HepG2 (cell line): ENCODE results near the gene CEBPG. TPM values are rescaled to one million over a fixed set of nuclear protein-coding genes. Genes with fewer than 3 reads are reported as not detected.

Experiments used
- ETV5 ChIP-seq: IDR thresholded peaks from 2 replicates; pipeline ENCODE4 v1.6.1; 2018; ENCODE audit warnings: missing biosample characterization, missing genetic modification reagents, inconsistent platforms, borderline replicate concordance
- MAF1 ChIP-seq: sonication (generic); formaldehyde crosslinking; IDR thresholded peaks from 2 replicates; pipeline ENCODE4 v1.5.0; 2020; ENCODE audit warnings: missing genetic modification reagents, borderline replicate concordance
- MZF1 ChIP-seq: sonication (generic); formaldehyde crosslinking; IDR thresholded peaks from 2 replicates; pipeline ENCODE4 v1.8.1; 2023; ENCODE audit warnings: mild to moderate bottlenecking, missing genetic modification reagents, borderline replicate concordance
- NBN ChIP-seq: fragments of 450-650 bp; conservative IDR thresholded peaks from 2 replicates; pipeline ENCODE4 v1.6.1; 2017
- TGIF2 ChIP-seq: IDR thresholded peaks from 2 replicates; pipeline ENCODE4 v1.6.1; 2016; ENCODE audit warnings: control low read depth, missing compliant biosample characterization
- THAP9 ChIP-seq: sonication (generic); formaldehyde crosslinking; IDR thresholded peaks from 2 replicates; pipeline ENCODE4; 2020; ENCODE audit warnings: missing genetic modification reagents, mild to moderate bottlenecking, borderline replicate concordance
- TMF1 ChIP-seq: sonication (generic); formaldehyde crosslinking; IDR thresholded peaks from 2 replicates; pipeline ENCODE4 v1.8.1; 2022; ENCODE audit warnings: low read depth, missing genetic modification reagents
- ZBTB34 ChIP-seq: sonication (generic); formaldehyde crosslinking; IDR thresholded peaks from 2 replicates; pipeline ENCODE4 v1.8.0; 2022; ENCODE audit warnings: mild to moderate bottlenecking, missing genetic modification reagents
- ZNF598 ChIP-seq: sonication (generic); formaldehyde crosslinking; IDR thresholded peaks from 2 replicates; pipeline ENCODE4 v1.5.1; 2020; ENCODE audit warnings: mild to moderate bottlenecking, missing genetic modification reagents, borderline replicate concordance
- ZNF724P ChIP-seq: sonication (generic); formaldehyde crosslinking; IDR thresholded peaks from 2 replicates; pipeline ENCODE4 v1.8.0; 2022; ENCODE audit warnings: missing genetic modification reagents, borderline replicate concordance
- ZSCAN9 ChIP-seq: IDR thresholded peaks from 2 replicates; pipeline ENCODE4 v1.6.1; 2016; ENCODE audit warnings: borderline replicate concordance
- polyA plus RNA-seq, 8 experiments: library from polyadenylated mRNA; depleted of rRNA in 3 of 8; stranded (reverse) in 7 of 8; unstranded in 1 of 8; fragments of >200 nt; fragmentation: Illumina TruSeq in 4 of 8; extraction: Trizol in 4 of 8; gene quantifications; 2 replicates each; pipeline versions ENCODE4 v1.2.1 to v1.2.3, GENCODE V29; 2011 to 2016; ENCODE audit warnings: low read depth in 4 of 8, missing spikeins in 1 of 8, mixed read lengths in 1 of 8; ENCODE audit not compliant: insufficient read depth in 1 of 8
- total RNA-seq, 5 experiments: library from RNA; depleted of rRNA; stranded (reverse); fragments of >200 nt; fragmentation: Illumina TruSeq; extraction: Trizol; gene quantifications; 2 replicates each; pipeline ENCODE4 v1.2.3, GENCODE V29; 2016; ENCODE audit warnings: low read depth in 1 of 5
- TF ChIP-seq, protein P1 (sequence below): sonication (generic); formaldehyde crosslinking; IDR thresholded peaks from 2 replicates; pipeline ENCODE4 v1.8.0; 2022; ENCODE audit warnings: mild to moderate bottlenecking, missing genetic modification reagents, borderline replicate concordance
- TF ChIP-seq, protein P2 (sequence below): sonication (generic); formaldehyde crosslinking; IDR thresholded peaks from 2 replicates; pipeline ENCODE4 v1.5.0; 2020; ENCODE audit warnings: mild to moderate bottlenecking, missing genetic modification reagents
- TF ChIP-seq, protein P3 (sequence below): sonication (generic); formaldehyde crosslinking; IDR thresholded peaks from 2 replicates; pipeline ENCODE4 v1.4.0; 2020; ENCODE audit warnings: missing genetic modification reagents

CEBPG gene
- total and polyA plus RNA-seq, 2 of the 13 experiments (the other 11 are each of a cell fraction or from before 2014, with no cell fraction given), result 25.7 to 34.3 TPM

GRCh38 chr19:33373453-33374235 lies at the start of gene CEBPG (continued):
- TF ChIP-seq, protein P1, sequence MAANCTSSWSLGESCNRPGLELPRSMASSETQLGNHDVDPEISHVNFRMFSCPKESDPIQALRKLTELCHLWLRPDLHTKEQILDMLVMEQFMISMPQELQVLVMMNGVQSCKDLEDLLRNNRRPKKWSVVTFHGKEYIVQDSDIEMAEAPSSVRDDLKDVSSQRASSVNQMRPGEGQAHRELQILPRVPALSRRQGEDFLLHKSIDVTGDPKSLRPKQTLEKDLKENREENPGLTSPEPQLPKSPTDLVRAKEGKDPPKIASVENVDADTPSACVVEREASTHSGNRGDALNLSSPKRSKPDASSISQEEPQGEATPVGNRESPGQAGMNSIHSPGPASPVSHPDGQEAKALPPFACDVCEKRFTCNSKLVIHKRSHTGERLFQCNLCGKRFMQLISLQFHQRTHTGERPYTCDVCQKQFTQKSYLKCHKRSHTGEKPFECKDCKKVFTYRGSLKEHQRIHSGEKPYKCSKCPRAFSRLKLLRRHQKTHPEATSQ (CRISPR knock-in tag), result no peak
- TF ChIP-seq, protein P2, sequence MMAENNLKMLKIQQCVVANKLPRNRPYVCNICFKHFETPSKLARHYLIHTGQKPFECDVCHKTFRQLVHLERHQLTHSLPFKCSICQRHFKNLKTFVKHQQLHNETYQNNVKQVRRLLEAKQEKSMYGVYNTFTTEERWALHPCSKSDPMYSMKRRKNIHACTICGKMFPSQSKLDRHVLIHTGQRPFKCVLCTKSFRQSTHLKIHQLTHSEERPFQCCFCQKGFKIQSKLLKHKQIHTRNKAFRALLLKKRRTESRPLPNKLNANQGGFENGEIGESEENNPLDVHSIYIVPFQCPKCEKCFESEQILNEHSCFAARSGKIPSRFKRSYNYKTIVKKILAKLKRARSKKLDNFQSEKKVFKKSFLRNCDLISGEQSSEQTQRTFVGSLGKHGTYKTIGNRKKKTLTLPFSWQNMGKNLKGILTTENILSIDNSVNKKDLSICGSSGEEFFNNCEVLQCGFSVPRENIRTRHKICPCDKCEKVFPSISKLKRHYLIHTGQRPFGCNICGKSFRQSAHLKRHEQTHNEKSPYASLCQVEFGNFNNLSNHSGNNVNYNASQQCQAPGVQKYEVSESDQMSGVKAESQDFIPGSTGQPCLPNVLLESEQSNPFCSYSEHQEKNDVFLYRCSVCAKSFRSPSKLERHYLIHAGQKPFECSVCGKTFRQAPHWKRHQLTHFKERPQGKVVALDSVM (CRISPR knock-in tag), result peak; percentile 87
- TF ChIP-seq TGIF2 (CRISPR knock-in tag) (no peak), ETV5 (CRISPR knock-in tag) (no peak), MZF1 (CRISPR knock-in tag) (no peak), THAP9 (CRISPR knock-in tag) (no peak), ZNF598 (CRISPR knock-in tag) (no peak), ZNF724P (CRISPR knock-in tag) (peak; percentile 68; the same call in 1 of the 2 replicates), MAF1 (no peak), NBN (no peak), TMF1 (CRISPR knock-in tag) (no peak; the same call in 1 of the 2 replicates), ZBTB34 (no peak), ZSCAN9 (CRISPR knock-in tag) (0 out of 2 replicates have a peak, but pooled peaks have one; percentile 5)
- TF ChIP-seq, protein P3, sequence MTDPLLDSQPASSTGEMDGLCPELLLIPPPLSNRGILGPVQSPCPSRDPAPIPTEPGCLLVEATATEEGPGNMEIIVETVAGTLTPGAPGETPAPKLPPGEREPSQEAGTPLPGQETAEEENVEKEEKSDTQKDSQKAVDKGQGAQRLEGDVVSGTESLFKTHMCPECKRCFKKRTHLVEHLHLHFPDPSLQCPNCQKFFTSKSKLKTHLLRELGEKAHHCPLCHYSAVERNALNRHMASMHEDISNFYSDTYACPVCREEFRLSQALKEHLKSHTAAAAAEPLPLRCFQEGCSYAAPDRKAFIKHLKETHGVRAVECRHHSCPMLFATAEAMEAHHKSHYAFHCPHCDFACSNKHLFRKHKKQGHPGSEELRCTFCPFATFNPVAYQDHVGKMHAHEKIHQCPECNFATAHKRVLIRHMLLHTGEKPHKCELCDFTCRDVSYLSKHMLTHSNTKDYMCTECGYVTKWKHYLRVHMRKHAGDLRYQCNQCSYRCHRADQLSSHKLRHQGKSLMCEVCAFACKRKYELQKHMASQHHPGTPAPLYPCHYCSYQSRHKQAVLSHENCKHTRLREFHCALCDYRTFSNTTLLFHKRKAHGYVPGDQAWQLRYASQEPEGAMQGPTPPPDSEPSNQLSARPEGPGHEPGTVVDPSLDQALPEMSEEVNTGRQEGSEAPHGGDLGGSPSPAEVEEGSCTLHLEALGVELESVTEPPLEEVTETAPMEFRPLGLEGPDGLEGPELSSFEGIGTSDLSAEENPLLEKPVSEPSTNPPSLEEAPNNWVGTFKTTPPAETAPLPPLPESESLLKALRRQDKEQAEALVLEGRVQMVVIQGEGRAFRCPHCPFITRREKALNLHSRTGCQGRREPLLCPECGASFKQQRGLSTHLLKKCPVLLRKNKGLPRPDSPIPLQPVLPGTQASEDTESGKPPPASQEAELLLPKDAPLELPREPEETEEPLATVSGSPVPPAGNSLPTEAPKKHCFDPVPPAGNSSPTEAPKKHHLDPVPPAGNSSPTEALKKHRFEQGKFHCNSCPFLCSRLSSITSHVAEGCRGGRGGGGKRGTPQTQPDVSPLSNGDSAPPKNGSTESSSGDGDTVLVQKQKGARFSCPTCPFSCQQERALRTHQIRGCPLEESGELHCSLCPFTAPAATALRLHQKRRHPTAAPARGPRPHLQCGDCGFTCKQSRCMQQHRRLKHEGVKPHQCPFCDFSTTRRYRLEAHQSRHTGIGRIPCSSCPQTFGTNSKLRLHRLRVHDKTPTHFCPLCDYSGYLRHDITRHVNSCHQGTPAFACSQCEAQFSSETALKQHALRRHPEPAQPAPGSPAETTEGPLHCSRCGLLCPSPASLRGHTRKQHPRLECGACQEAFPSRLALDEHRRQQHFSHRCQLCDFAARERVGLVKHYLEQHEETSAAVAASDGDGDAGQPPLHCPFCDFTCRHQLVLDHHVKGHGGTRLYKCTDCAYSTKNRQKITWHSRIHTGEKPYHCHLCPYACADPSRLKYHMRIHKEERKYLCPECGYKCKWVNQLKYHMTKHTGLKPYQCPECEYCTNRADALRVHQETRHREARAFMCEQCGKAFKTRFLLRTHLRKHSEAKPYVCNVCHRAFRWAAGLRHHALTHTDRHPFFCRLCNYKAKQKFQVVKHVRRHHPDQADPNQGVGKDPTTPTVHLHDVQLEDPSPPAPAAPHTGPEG (CRISPR knock-in tag), result peak; percentile 42
